Measurements from ENCODE around the gene BMERB1.

DNA sequence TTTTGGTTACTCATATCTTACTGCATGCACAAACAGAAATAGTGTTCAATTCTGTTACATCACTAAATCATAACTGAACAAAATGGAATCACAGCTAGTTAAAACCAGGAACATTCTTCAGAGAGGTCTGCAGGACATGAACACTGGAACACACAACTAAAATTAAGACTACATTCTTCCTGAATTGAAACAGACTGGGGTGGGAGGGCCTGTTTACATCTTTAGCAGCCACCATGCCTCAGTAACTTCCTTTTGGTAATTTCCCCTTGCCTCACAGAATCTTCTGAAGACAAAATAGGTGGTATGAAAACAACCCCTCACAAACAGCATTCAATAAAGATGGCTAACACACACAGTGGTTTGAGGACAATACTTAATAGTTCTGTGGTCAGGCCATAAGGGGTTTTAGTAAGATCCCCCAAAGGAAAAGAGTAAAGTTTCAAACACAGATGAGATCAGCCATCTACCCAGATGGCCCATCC is 202.0 kb downstream of the BMERB1 start:
- TF ChIP-seq GATA2 (IDR thresholded peaks at IDR 0.05; ENCODE audit: low read depth, low read length): no peak
- TF ChIP-seq GATA3 (IDR thresholded peaks at IDR 0.05; ENCODE audit: low read depth, low read length): no peak

Data from SH-SY5Y (cell line).